ACC112 (cell line): ENCODE measurements around the gene PSAP.

Experiments used
- H2AFZ ChIP-seq: fragments of 200-600 bp; sonication (generic); one replicate; pipeline ENCODE4 v1.6.0; 2017; ENCODE audit warnings: antibody characterized with exemption, low read length; ENCODE audit not compliant: unreplicated experiment
- H3K27ac ChIP-seq: fragments of 200-600 bp; sonication (generic); 2 replicates; pipeline ENCODE4 v1.5.1; 2014; ENCODE audit warnings: low read depth, mild to moderate bottlenecking, antibody characterized with exemption, low read length, moderate library complexity
- H3K27me3 ChIP-seq: fragments of 200-600 bp; sonication (generic); 2 replicates; pipeline ENCODE4 v1.6.1; 2014; ENCODE audit warnings: mild to moderate bottlenecking, antibody characterized with exemption, low read length, moderate library complexity, mixed read lengths; ENCODE audit not compliant: insufficient read depth
- H3K36me3 ChIP-seq: fragments of 200-600 bp; sonication (generic); 2 replicates; pipeline ENCODE4 v1.6.1; 2016; ENCODE audit warnings: mild to moderate bottlenecking, antibody characterized with exemption, low read length, moderate library complexity, mixed read lengths; ENCODE audit not compliant: insufficient read depth
- H3K4me1 ChIP-seq: fragments of 200-600 bp; sonication (generic); one replicate; pipeline ENCODE4 v1.6.1; 2016; ENCODE audit warnings: low read length, mixed read lengths; ENCODE audit not compliant: insufficient read depth, unreplicated experiment, control insufficient read depth
- H3K4me3 ChIP-seq: fragments of 200-600 bp; sonication (generic); 2 replicates; pipeline ENCODE4 v1.5.1; 2014; ENCODE audit warnings: mild to moderate bottlenecking, low read depth, low read length
- H3K79me2 ChIP-seq: fragments of 200-600 bp; sonication (generic); one replicate; pipeline ENCODE4 v1.6.0; 2016; ENCODE audit warnings: low read length; ENCODE audit not compliant: control insufficient read depth, unreplicated experiment, insufficient read depth

The PSAP gene

GRCh38 chr10:71824333-71824732 lies 26.7 kb downstream of the PSAP start:
- H3K79me2 ChIP-seq, result no peaks in the 10 kb centered on the region
- H3K4me1 ChIP-seq, result no peaks in the 10 kb centered on the region
- H3K4me3 ChIP-seq, result no peak overlapping the region
- peaks cover 51% of the 10 kb centered on the region for H3K36me3 ChIP-seq
- H3K27ac ChIP-seq, result no peak overlapping the region
- H3K27me3 ChIP-seq, result no peaks in the 10 kb centered on the region
- H2AFZ ChIP-seq, result no peak overlapping the region

- H3K27ac ChIP-seq, result no peak overlapping the region
- peaks cover 47% of the 10 kb centered on the region for H3K36me3 ChIP-seq
Measured at GRCh38 chr10:71823356-71823755, 27.7 kb downstream of the PSAP start.

GRCh38 chr10:71821909-71822763 lies 28.9 kb downstream of the PSAP start:
- no peaks in the 10 kb centered on the region for H3K27me3 ChIP-seq
- H3K4me1 ChIP-seq, result no peaks in the 10 kb centered on the region
- no peak overlapping the region for H3K27ac ChIP-seq
- H2AFZ ChIP-seq, result no peak overlapping the region
- peaks cover 41% of the 10 kb centered on the region for H3K36me3 ChIP-seq
- H3K79me2 ChIP-seq, result no peaks in the 10 kb centered on the region
- no peak overlapping the region for H3K4me3 ChIP-seq

More at GRCh38 chr10:71823356-71823755, 27.7 kb downstream of the PSAP start:
- Histone ChIP-seq H3K4me3 (no peak overlapping the region), H3K4me1 (no peaks in the 10 kb centered on the region), H3K27me3 (no peaks in the 10 kb centered on the region), H3K79me2 (no peaks in the 10 kb centered on the region), H2AFZ (no peak overlapping the region)

- no peaks in the 10 kb centered on the region for H3K79me2 ChIP-seq
- H3K27ac ChIP-seq, result no peak overlapping the region
- peaks cover 38% of the 10 kb centered on the region for H3K36me3 ChIP-seq
- H2AFZ ChIP-seq, result no peak overlapping the region
- no peak overlapping the region for H3K4me3 ChIP-seq
- no peaks in the 10 kb centered on the region for H3K4me1 ChIP-seq
- no peaks in the 10 kb centered on the region for H3K27me3 ChIP-seq
Measured at GRCh38 chr10:71820966-71821365, 30.1 kb downstream of the PSAP start.

GRCh38 chr10:71819985-71820384 lies 31.1 kb downstream of the PSAP start:
- Histone ChIP-seq H3K4me3 (no peak overlapping the region), H3K4me1 (no peaks in the 10 kb centered on the region), H3K36me3 (peaks cover 44% of the 10 kb centered on the region), H2AFZ (no peak overlapping the region), H3K27ac (no peak overlapping the region), H3K27me3 (no peaks in the 10 kb centered on the region), H3K79me2 (no peaks in the 10 kb centered on the region)

GRCh38 chr10:71819441-71819861 lies 31.6 kb downstream of the PSAP start:
- Histone ChIP-seq H3K4me1 (no peaks in the 10 kb centered on the region), H3K36me3 (peaks cover 39% of the 10 kb centered on the region), H3K79me2 (no peaks in the 10 kb centered on the region), H3K4me3 (no peak overlapping the region), H3K27ac (no peak overlapping the region), H2AFZ (no peak overlapping the region), H3K27me3 (no peaks in the 10 kb centered on the region)

- Histone ChIP-seq H3K4me1 (no peaks in the 10 kb centered on the region), H3K36me3 (peaks cover 33% of the 10 kb centered on the region; the same call in 1 of the 2 replicates), H3K27ac (no peak overlapping the region), H3K79me2 (no peaks in the 10 kb centered on the region), H2AFZ (no peak overlapping the region), H3K4me3 (no peak overlapping the region), H3K27me3 (no peaks in the 10 kb centered on the region)
Measured at GRCh38 chr10:71818674-71819260, 32.3 kb downstream of the PSAP start.

GRCh38 chr10:71817831-71818655 lies 33.0 kb downstream of the PSAP start:
- peaks cover 33% of the 10 kb centered on the region; the same call in 1 of the 2 replicates for H3K36me3 ChIP-seq
- H3K4me1 ChIP-seq, result no peaks in the 10 kb centered on the region
- no peak overlapping the region for H3K27ac ChIP-seq
- H2AFZ ChIP-seq, result no peak overlapping the region
- no peaks in the 10 kb centered on the region for H3K79me2 ChIP-seq
- H3K27me3 ChIP-seq, result no peaks in the 10 kb centered on the region
- no peak overlapping the region for H3K4me3 ChIP-seq

GRCh38 chr10:71816936-71817618 lies 34.0 kb downstream of the PSAP start:
- no peaks in the 10 kb centered on the region for H3K27me3 ChIP-seq
- H3K4me3 ChIP-seq, result no peak overlapping the region
- no peaks in the 10 kb centered on the region for H3K4me1 ChIP-seq
- H3K36me3 ChIP-seq, result peaks cover 33% of the 10 kb centered on the region; the same call in 1 of the 2 replicates
- H2AFZ ChIP-seq, result no peak overlapping the region
- H3K79me2 ChIP-seq, result no peaks in the 10 kb centered on the region
- H3K27ac ChIP-seq, result no peak overlapping the region

GRCh38 chr10:71816421-71816851 lies 34.6 kb downstream of the PSAP start:
- H3K27ac ChIP-seq, result no peak overlapping the region
- H3K36me3 ChIP-seq, result peaks cover 31% of the 10 kb centered on the region; the same call in 1 of the 2 replicates
- no peaks in the 10 kb centered on the region for H3K4me1 ChIP-seq
- no peak overlapping the region for H3K4me3 ChIP-seq
- no peaks in the 10 kb centered on the region for H3K79me2 ChIP-seq
- H2AFZ ChIP-seq, result no peak overlapping the region
- H3K27me3 ChIP-seq, result no peaks in the 10 kb centered on the region
